ENCODE measurements around the gene TOR1AIP2. TPM values are rescaled to one million over a fixed set of nuclear protein-coding genes. Genes with fewer than 3 reads are reported as not detected.
A peak's percentile ranks its signal among the peaks of the same experiment; 100 is the strongest.

The TOR1AIP2 gene
- total and polyA plus RNA-seq, 2 of the 13 experiments (the other 11 are each of a cell fraction or from before 2014, with no cell fraction given), result 35.2 to 65.8 TPM

DNA sequence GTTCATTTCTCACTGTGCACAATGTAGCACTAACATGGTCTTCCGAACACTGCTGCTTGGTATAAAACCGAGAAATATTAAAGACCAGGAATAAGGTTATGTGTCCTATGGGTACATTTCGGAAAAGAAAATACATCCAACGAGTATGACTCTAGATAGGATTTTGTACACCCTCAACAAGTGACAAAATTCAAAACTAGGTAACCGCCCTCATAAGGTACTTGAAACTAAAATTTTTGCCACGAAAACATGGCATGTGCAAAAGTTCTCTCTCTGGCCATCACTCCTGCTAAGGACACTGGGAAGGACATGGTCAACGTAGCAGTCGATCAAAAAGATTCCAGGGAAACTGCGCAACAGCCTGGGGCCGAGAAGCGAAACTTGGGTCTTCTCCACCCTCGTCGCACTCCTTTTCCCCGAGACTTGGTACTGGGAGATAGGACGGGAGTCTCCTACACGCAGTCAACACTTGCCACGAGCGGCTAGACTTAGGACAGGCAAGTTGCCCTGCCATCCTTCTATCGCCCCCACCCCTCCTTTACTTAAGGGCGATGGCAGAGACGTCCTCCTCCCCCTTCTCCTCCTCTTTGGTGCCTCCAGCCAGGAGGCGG lies 4.1 kb upstream of the TOR1AIP2 start (continued):
- TF ChIP-seq, protein P1, sequence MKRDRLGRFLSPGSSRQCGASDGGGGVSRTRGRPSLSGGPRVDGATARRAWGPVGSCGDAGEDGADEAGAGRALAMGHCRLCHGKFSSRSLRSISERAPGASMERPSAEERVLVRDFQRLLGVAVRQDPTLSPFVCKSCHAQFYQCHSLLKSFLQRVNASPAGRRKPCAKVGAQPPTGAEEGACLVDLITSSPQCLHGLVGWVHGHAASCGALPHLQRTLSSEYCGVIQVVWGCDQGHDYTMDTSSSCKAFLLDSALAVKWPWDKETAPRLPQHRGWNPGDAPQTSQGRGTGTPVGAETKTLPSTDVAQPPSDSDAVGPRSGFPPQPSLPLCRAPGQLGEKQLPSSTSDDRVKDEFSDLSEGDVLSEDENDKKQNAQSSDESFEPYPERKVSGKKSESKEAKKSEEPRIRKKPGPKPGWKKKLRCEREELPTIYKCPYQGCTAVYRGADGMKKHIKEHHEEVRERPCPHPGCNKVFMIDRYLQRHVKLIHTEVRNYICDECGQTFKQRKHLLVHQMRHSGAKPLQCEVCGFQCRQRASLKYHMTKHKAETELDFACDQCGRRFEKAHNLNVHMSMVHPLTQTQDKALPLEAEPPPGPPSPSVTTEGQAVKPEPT (CRISPR knock-in tag; IDR thresholded peaks at IDR 0.05; ENCODE audit: low read depth), result peak; percentile 87; the same call in 1 of the 2 replicates
- TF ChIP-seq ASH2L (IDR thresholded peaks at IDR 0.05; ENCODE audit: insufficient read length, low read depth, low read length) (no peak), RXRB (CRISPR knock-in tag; IDR thresholded peaks at IDR 0.05; ENCODE audit: borderline replicate concordance) (no peak), ZFP37 (CRISPR knock-in tag; IDR thresholded peaks at IDR 0.05; ENCODE audit: borderline replicate concordance) (no peak), SPEN (CRISPR knock-in tag; IDR thresholded peaks at IDR 0.05; ENCODE audit: low read depth) (no peak), ZNF569 (CRISPR knock-in tag; IDR thresholded peaks at IDR 0.05; ENCODE audit: borderline replicate concordance) (0 out of 2 replicates have a peak, but pooled peaks have one; percentile 5), CENPT (CRISPR knock-in tag; IDR thresholded peaks at IDR 0.05; ENCODE audit: low read depth) (no peak)
- TF ChIP-seq, protein P2, sequence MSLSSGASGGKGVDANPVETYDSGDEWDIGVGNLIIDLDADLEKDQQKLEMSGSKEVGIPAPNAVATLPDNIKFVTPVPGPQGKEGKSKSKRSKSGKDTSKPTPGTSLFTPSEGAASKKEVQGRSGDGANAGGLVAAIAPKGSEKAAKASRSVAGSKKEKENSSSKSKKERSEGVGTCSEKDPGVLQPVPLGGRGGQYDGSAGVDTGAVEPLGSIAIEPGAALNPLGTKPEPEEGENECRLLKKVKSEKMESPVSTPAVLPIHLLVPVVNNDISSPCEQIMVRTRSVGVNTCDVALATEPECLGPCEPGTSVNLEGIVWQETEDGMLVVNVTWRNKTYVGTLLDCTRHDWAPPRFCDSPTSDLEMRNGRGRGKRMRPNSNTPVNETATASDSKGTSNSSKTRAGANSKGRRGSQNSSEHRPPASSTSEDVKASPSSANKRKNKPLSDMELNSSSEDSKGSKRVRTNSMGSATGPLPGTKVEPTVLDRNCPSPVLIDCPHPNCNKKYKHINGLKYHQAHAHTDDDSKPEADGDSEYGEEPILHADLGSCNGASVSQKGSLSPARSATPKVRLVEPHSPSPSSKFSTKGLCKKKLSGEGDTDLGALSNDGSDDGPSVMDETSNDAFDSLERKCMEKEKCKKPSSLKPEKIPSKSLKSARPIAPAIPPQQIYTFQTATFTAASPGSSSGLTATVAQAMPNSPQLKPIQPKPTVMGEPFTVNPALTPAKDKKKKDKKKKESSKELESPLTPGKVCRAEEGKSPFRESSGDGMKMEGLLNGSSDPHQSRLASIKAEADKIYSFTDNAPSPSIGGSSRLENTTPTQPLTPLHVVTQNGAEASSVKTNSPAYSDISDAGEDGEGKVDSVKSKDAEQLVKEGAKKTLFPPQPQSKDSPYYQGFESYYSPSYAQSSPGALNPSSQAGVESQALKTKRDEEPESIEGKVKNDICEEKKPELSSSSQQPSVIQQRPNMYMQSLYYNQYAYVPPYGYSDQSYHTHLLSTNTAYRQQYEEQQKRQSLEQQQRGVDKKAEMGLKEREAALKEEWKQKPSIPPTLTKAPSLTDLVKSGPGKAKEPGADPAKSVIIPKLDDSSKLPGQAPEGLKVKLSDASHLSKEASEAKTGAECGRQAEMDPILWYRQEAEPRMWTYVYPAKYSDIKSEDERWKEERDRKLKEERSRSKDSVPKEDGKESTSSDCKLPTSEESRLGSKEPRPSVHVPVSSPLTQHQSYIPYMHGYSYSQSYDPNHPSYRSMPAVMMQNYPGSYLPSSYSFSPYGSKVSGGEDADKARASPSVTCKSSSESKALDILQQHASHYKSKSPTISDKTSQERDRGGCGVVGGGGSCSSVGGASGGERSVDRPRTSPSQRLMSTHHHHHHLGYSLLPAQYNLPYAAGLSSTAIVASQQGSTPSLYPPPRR (CRISPR knock-in tag; IDR thresholded peaks at IDR 0.05; ENCODE audit: borderline replicate concordance), result 0 out of 2 replicates have a peak, but pooled peaks have one; percentile 37
- TF ChIP-seq, protein P3, sequence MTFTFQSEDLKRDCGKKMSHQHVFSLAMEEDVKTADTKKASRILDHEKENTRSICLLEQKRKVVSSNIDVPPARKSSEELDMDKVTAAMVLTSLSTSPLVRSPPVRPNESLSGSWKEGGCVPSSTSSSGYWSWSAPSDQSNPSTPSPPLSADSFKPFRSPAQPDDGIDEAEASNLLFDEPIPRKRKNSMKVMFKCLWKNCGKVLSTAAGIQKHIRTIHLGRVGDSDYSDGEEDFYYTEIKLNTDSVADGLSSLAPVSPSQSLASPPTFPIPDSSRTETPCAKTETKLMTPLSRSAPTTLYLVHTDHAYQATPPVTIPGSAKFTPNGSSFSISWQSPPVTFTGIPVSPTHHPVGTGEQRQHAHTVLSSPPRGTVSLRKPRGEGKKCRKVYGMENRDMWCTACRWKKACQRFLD (CRISPR knock-in tag; IDR thresholded peaks at IDR 0.05; ENCODE audit: borderline replicate concordance), result 0 out of 2 replicates have a peak, but pooled peaks have one; percentile 10
- TF ChIP-seq, protein P4, sequence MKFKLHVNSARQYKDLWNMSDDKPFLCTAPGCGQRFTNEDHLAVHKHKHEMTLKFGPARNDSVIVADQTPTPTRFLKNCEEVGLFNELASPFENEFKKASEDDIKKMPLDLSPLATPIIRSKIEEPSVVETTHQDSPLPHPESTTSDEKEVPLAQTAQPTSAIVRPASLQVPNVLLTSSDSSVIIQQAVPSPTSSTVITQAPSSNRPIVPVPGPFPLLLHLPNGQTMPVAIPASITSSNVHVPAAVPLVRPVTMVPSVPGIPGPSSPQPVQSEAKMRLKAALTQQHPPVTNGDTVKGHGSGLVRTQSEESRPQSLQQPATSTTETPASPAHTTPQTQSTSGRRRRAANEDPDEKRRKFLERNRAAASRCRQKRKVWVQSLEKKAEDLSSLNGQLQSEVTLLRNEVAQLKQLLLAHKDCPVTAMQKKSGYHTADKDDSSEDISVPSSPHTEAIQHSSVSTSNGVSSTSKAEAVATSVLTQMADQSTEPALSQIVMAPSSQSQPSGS (CRISPR knock-in tag; IDR thresholded peaks at IDR 0.05), result no peak
- TF ChIP-seq, protein P5, sequence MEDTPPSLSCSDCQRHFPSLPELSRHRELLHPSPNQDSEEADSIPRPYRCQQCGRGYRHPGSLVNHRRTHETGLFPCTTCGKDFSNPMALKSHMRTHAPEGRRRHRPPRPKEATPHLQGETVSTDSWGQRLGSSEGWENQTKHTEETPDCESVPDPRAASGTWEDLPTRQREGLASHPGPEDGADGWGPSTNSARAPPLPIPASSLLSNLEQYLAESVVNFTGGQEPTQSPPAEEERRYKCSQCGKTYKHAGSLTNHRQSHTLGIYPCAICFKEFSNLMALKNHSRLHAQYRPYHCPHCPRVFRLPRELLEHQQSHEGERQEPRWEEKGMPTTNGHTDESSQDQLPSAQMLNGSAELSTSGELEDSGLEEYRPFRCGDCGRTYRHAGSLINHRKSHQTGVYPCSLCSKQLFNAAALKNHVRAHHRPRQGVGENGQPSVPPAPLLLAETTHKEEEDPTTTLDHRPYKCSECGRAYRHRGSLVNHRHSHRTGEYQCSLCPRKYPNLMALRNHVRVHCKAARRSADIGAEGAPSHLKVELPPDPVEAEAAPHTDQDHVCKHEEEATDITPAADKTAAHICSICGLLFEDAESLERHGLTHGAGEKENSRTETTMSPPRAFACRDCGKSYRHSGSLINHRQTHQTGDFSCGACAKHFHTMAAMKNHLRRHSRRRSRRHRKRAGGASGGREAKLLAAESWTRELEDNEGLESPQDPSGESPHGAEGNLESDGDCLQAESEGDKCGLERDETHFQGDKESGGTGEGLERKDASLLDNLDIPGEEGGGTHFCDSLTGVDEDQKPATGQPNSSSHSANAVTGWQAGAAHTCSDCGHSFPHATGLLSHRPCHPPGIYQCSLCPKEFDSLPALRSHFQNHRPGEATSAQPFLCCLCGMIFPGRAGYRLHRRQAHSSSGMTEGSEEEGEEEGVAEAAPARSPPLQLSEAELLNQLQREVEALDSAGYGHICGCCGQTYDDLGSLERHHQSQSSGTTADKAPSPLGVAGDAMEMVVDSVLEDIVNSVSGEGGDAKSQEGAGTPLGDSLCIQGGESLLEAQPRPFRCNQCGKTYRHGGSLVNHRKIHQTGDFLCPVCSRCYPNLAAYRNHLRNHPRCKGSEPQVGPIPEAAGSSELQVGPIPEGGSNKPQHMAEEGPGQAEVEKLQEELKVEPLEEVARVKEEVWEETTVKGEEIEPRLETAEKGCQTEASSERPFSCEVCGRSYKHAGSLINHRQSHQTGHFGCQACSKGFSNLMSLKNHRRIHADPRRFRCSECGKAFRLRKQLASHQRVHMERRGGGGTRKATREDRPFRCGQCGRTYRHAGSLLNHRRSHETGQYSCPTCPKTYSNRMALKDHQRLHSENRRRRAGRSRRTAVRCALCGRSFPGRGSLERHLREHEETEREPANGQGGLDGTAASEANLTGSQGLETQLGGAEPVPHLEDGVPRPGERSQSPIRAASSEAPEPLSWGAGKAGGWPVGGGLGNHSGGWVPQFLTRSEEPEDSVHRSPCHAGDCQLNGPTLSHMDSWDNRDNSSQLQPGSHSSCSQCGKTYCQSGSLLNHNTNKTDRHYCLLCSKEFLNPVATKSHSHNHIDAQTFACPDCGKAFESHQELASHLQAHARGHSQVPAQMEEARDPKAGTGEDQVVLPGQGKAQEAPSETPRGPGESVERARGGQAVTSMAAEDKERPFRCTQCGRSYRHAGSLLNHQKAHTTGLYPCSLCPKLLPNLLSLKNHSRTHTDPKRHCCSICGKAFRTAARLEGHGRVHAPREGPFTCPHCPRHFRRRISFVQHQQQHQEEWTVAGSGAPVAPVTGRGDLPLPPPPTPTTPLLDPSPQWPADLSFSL (CRISPR knock-in tag; IDR thresholded peaks at IDR 0.05), result no peak

Data from HepG2 (cell line).